Endothelial cell of umbilical vein (primary cell): ENCODE data around the gene CLDN15. TPM values are rescaled to one million over a fixed set of nuclear protein-coding genes. Genes with fewer than 3 reads are reported as not detected.
A peak's percentile ranks its signal among the peaks of the same experiment; 100 is the strongest.

ENCODE experiments used
- BruUV-seq: library from RNA; stranded (reverse); fragments of 400-500 nt; replicated peaks from 2 replicates; lab custom pipeline; 2021; lab: Mats Ljungman, UMichigan
- CTCF ChIA-PET: fragments of 300-600, 350-600 bp; sonication (Branson Sonifier 250); formaldehyde crosslinking; loops from one replicate; lab custom pipeline; 2021; ENCODE audit warnings: antibody characterized with exemption, inconsistent platforms; lab: Charles Lee
- POLR2A ChIA-PET: fragments of 300-600, 350-600 bp; sonication (Branson Sonifier 250); formaldehyde crosslinking; loops from one replicate; lab custom pipeline; 2021; ENCODE audit warnings: antibody characterized with exemption, inconsistent platforms; lab: Charles Lee
- DNase-seq: peaks from one replicate; pipeline ENCODE4 v3.0.0-alpha.2; 2011; ENCODE audit warnings: low read depth, low spot score
- FAIRE-seq: peaks from 2 replicates; lab custom pipeline; 2011; peaks lifted over from hg19 to GRCh38; lab: Jason Lieb, UNC
- H2AFZ ChIP-seq: 2 replicates; pipeline ENCODE4 v1.6.0; 2012; ENCODE audit warnings: low read depth, low read length, control low read depth, inconsistent platforms
- H3K27ac ChIP-seq: 2 replicates; pipeline ENCODE4 v1.5.1; 2011; ENCODE audit warnings: low read depth, mild to moderate bottlenecking, control low read depth, low read length, moderate library complexity; ENCODE audit not compliant: insufficient read depth
- H3K27me3 ChIP-seq, 2 experiments: 2 replicates each; pipeline versions ENCODE4 v1.6.0 to v1.6.1; 2011; ENCODE audit warnings: low read length in 2 of 2, mixed read lengths in 1 of 2; ENCODE audit not compliant: control insufficient read depth in 2 of 2, insufficient read depth in 2 of 2
- H3K36me3 ChIP-seq, 2 experiments: 2 replicates in 1 of 2; 3 replicates in 1 of 2; pipeline ENCODE4 v1.5.1; 2011; ENCODE audit warnings: low read length in 2 of 2, mild to moderate bottlenecking in 1 of 2, moderate library complexity in 1 of 2; ENCODE audit not compliant: control insufficient read depth in 2 of 2, insufficient read depth in 2 of 2; ENCODE audit errors: extremely low read depth in 1 of 2
- H3K4me1 ChIP-seq: 3 replicates; pipeline ENCODE4 v1.5.1; 2011; ENCODE audit warnings: mild to moderate bottlenecking, low read length; ENCODE audit not compliant: control insufficient read depth, insufficient read depth; ENCODE audit errors: extremely low read depth
- H3K4me2 ChIP-seq: 2 replicates; pipeline ENCODE4 v1.6.1; 2011; ENCODE audit warnings: low read length, control low read depth, mixed read lengths; ENCODE audit not compliant: insufficient read depth
- H3K4me3 ChIP-seq, 3 experiments: fragments of 200-600 bp in 1 of 3; sonication (generic), shearing (Covaris generic) in 1 of 3; replicated peaks in 1 of 3; 2 replicates each; pipeline ENCODE4 v1.5.1; 2011 to 2016; ENCODE audit warnings: control low read depth in 3 of 3, low read length in 3 of 3, mild to moderate bottlenecking in 2 of 3, inconsistent platforms in 1 of 3, low read depth in 1 of 3, moderate library complexity in 1 of 3; ENCODE audit not compliant: insufficient read depth in 1 of 3
- H3K79me2 ChIP-seq: 2 replicates; pipeline ENCODE4 v1.6.0; 2012; ENCODE audit warnings: low read length, inconsistent platforms; ENCODE audit not compliant: control insufficient read depth, insufficient read depth
- H3K9ac ChIP-seq: replicated peaks from 2 replicates; pipeline ENCODE3; 2011; ENCODE audit warnings: low read length, control low read depth; ENCODE audit not compliant: insufficient read depth; ENCODE audit errors: extremely low read depth
- H3K9me1 ChIP-seq: replicated peaks from 3 replicates; pipeline ENCODE4 v1.6.0; 2011; ENCODE audit warnings: mild to moderate bottlenecking, low read length; ENCODE audit not compliant: control insufficient read depth, insufficient read depth; ENCODE audit errors: extremely low read depth
- H3K9me3 ChIP-seq: replicated peaks from 2 replicates; pipeline ENCODE4 v1.5.1; 2012; ENCODE audit warnings: low read length, inconsistent platforms; ENCODE audit not compliant: control insufficient read depth, insufficient read depth
- H4K20me1 ChIP-seq: replicated peaks from 2 replicates; pipeline ENCODE3; 2011; ENCODE audit warnings: mild to moderate bottlenecking, low read length; ENCODE audit not compliant: control insufficient read depth, insufficient read depth; ENCODE audit errors: extremely low read depth
- CTCF ChIP-seq, 2 donors: IDR thresholded peaks; 1 replicate in 1 of 2; 2 replicates in 1 of 2; pipeline ENCODE4 v1.5.1; 2011; ENCODE audit warnings: low read length in 2 of 2, mild to moderate bottlenecking in 2 of 2, moderate library complexity in 2 of 2, control low read depth in 1 of 2, inconsistent platforms in 1 of 2, low read depth in 1 of 2; ENCODE audit not compliant: insufficient read depth in 1 of 2; ENCODE audit errors: extremely low read depth in 1 of 2
- EZH2 ChIP-seq: IDR thresholded peaks from 2 replicates; pipeline ENCODE4 v1.6.1; 2012; ENCODE audit warnings: borderline replicate concordance, low read depth, mild to moderate bottlenecking, moderate library complexity, low read length, inconsistent platforms; ENCODE audit not compliant: severe bottlenecking
- FOS ChIP-seq: IDR thresholded peaks from 2 replicates; pipeline ENCODE4 v1.6.1; 2011; ENCODE audit warnings: mild to moderate bottlenecking, low read length, moderate library complexity, borderline replicate concordance; ENCODE audit not compliant: insufficient read depth
- GATA2 ChIP-seq: IDR thresholded peaks from 2 replicates; pipeline ENCODE4 v1.7.0; 2011; ENCODE audit warnings: low read depth, mild to moderate bottlenecking, moderate library complexity, mixed read lengths, low read length; ENCODE audit not compliant: insufficient read length, insufficient read depth
- JUN ChIP-seq: IDR thresholded peaks from 2 replicates; pipeline ENCODE4 v1.6.1; 2011; ENCODE audit warnings: borderline replicate concordance, low read depth; ENCODE audit not compliant: insufficient read length, insufficient read depth
- MYC ChIP-seq: IDR thresholded peaks from one replicate; pipeline ENCODE4 v1.6.1; 2011; ENCODE audit warnings: mild to moderate bottlenecking, low read depth, low read length
- POLR2AphosphoS5 ChIP-seq: IDR thresholded peaks from 2 replicates; pipeline ENCODE4 v1.6.1; 2012; ENCODE audit warnings: low read depth, mild to moderate bottlenecking, control low read depth, low read length, moderate library complexity; ENCODE audit not compliant: insufficient read depth
- dilution Hi-C: fragments of 300-500 bp; cut with MboI; formaldehyde crosslinking; loops from one replicate; pipeline ENCODE4 v1.15.0; 2019; ENCODE audit warnings: low sequenced_read_pairs; ENCODE audit not compliant: extremely low pct_ligation_motif_present
- intact Hi-C: fragments of 100-400 bp; cut with micrococcal nuclease; formaldehyde crosslinking; loops from one replicate; pipeline ENCODE4 v1.10.0; 2022
- polyA plus RNA-seq, 4 experiments: library from polyadenylated mRNA; depleted of rRNA in 3 of 4; stranded (reverse) in 3 of 4; unstranded in 1 of 4; fragments of >200 nt; gene quantifications; 2 replicates each; pipeline versions ENCODE4 v1.2.1 to v1.2.3, GENCODE V29; 2011 to 2012; ENCODE audit warnings: missing spikeins in 1 of 4
- total RNA-seq: library from RNA; stranded (reverse); gene quantifications from 2 replicates; pipeline ENCODE4 v1.2.3, GENCODE V29; 2021

Gene CLDN15
- total and polyA plus RNA-seq, 2 donors (not counting 3 experiments of a cell fraction or from before 2014, with no cell fraction given): 11.3 to 17.7 TPM

GRCh38 chr7:101232141-101232850 lies 5.3 kb downstream of the CLDN15 start:
- DNase-seq (peak; percentile 10), FAIRE-seq (no peak)
- TF ChIP-seq GATA2: no peak
- peak; percentile 7 for TF ChIP-seq POLR2AphosphoS5
- H3K9me3 ChIP-seq: no peaks in the 10 kb centered on the region
- no peak overlapping the region for H3K27ac ChIP-seq
- CTCF ChIA-PET: interaction anchor here (0.8 to 8.1 kb wide), 4 partner anchors 12 to 51 kb away, joined by 3 to 42 read pairs (median 7); partner anchors contain the start of genes FIS1, PLOD3 and ZNHIT1
- peaks cover 14% of the 10 kb centered on the region for H3K4me1 ChIP-seq
- dilution Hi-C loops: no loop called here
- no peaks in the 10 kb centered on the region for H3K79me2 ChIP-seq
- no peaks in the 10 kb centered on the region for H3K9me1 ChIP-seq
- TSS peak; percentile 14 for BruUV-seq
- H3K9ac ChIP-seq: no peak overlapping the region
- no peaks in the 10 kb centered on the region for H3K27me3 ChIP-seq
- intact Hi-C loops: no loop called here
- peak overlapping the region; percentile 5 for H3K4me2 ChIP-seq
- H2AFZ ChIP-seq: peak overlapping the region; percentile 45
- no peaks in the 10 kb centered on the region for H4K20me1 ChIP-seq
- POLR2A ChIA-PET: no interaction called here
- peak overlapping the region in 1 of 3 experiments; percentile 18 for H3K4me3 ChIP-seq
- peaks cover 0 to 6% of the 10 kb centered on the region in 2 experiments for H3K36me3 ChIP-seq

- POLR2A ChIA-PET: no interaction called here
- H3K79me2 ChIP-seq: no peaks in the 10 kb centered on the region
- peaks cover 0 to 4% of the 10 kb centered on the region in 2 experiments for H3K36me3 ChIP-seq
- no TSS peak for BruUV-seq
- CTCF ChIA-PET: interaction anchor here (1.3 to 8.1 kb wide), 5 partner anchors 9 to 88 kb away, joined by 3 to 42 read pairs (median 5); partner anchors contain the start of genes FIS1, PLOD3 and ZNHIT1
- H3K9me3 ChIP-seq: no peaks in the 10 kb centered on the region
- peak overlapping the region; percentile 5 for H3K4me2 ChIP-seq
- TF ChIP-seq EZH2 (no peak), CTCF (IDR thresholded peaks at IDR 0.05; ENCODE audit: extremely low read depth in 1 of 2, insufficient read depth in 1 of 2, low read depth in 1 of 2, low read length in 2 of 2) (no peak), JUN (no peak), POLR2AphosphoS5 (peak; percentile 16), FOS (no peak), MYC (no peak)
- H4K20me1 ChIP-seq: no peaks in the 10 kb centered on the region
- dilution Hi-C loops: no loop called here
- no peak overlapping the region for H2AFZ ChIP-seq
- H3K4me3 ChIP-seq: no peak overlapping the region
- H3K9ac ChIP-seq: no peak overlapping the region
- no peaks in the 10 kb centered on the region for H3K9me1 ChIP-seq
- FAIRE-seq: peak; percentile 4
- DNase-seq: peak; percentile 24
- intact Hi-C loops: no loop called here
- H3K27ac ChIP-seq: no peak overlapping the region
- H3K27me3 ChIP-seq: no peaks in the 10 kb centered on the region
- peaks cover 11% of the 10 kb centered on the region for H3K4me1 ChIP-seq
Measured at GRCh38 chr7:101231644-101232043, 6.0 kb downstream of the CLDN15 start.
